ENCODE data around the gene DMRT1. TPM values are rescaled to one million over a fixed set of nuclear protein-coding genes. Genes with fewer than 3 reads are reported as not detected.

Gene DMRT1
- total RNA-seq, 1 experiment from 2014 or later: 0.47 TPM

DNA sequence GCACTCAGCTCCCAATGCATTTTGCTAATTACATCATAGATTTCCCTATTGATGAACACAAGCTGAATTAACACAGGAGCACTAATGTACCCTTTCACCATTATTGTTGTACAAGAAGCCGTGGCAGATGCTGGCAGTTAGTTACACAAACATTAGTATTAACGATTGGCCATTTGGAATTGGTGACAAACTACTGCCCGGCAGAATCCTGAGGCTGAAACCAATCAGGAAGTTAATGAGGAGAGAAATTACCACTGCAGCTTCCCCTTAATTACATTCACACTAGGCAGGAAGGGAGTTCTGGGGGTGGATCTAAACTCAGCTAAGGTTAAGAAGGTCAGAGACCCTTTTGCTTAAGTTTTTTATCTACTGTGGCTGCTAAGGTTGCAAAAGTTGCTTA is 125.4 kb downstream of the DMRT1 start:
- DNase-seq (ENCODE audit: low read depth, low spot score) (no peak), ATAC-seq (no peak)
- no peak overlapping the region for H3K4me3 ChIP-seq (replicated peaks in 1 of 2; ENCODE audit: low read depth in 1 of 2, low read length in 2 of 2)
- H3K79me2 ChIP-seq (ENCODE audit: insufficient read depth, low read length): no peaks in the 10 kb centered on the region
- RAD21 ChIA-PET (ENCODE audit: low non-redundant PET in 1 of 2, low total read pairs in 2 of 2, uncharacterized antibody in 2 of 2, unreplicated experiment in 2 of 2): no interaction called here
- intact Hi-C loops (cut with micrococcal nuclease): no loop called here
- no peaks in the 10 kb centered on the region for H4K20me1 ChIP-seq (ENCODE audit: insufficient read depth)
- POLR2A ChIA-PET: no interaction called here
- CTCF ChIA-PET: no interaction called here
- no peaks in the 10 kb centered on the region for H3K36me3 ChIP-seq (ENCODE audit: control insufficient read depth in 1 of 2, insufficient read depth in 2 of 2, low read length in 2 of 2)
- H3K9ac ChIP-seq (ENCODE audit: low read length): no peak overlapping the region
- TF ChIP-seq SRF (IDR thresholded peaks at IDR 0.05; ENCODE audit: low read depth): no peak
- no peak for TF ChIP-seq ZNF274 (IDR thresholded peaks at IDR 0.05; ENCODE audit: low read depth, low read length)
- TF ChIP-seq RAD21 (IDR thresholded peaks at IDR 0.05; ENCODE audit: low read depth): no peak
- no peak for TF ChIP-seq SIN3A (IDR thresholded peaks at IDR 0.05; ENCODE audit: low read depth)
- TF ChIP-seq, protein P1, sequence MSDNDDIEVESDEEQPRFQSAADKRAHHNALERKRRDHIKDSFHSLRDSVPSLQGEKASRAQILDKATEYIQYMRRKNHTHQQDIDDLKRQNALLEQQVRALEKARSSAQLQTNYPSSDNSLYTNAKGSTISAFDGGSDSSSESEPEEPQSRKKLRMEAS (IDR thresholded peaks at IDR 0.05): no peak
- TF ChIP-seq CEBPB (IDR thresholded peaks at IDR 0.05; ENCODE audit: low read depth): no peak
- TF ChIP-seq JUND (IDR thresholded peaks at IDR 0.05): no peak
- TF ChIP-seq CBX3 (IDR thresholded peaks at IDR 0.05; ENCODE audit: low read depth): no peak
- TF ChIP-seq POLR2A (IDR thresholded peaks at IDR 0.05; ENCODE audit: borderline replicate concordance, extremely low read depth, insufficient read depth, insufficient read length): no peak
- TF ChIP-seq EZH2phosphoT487 (IDR thresholded peaks at IDR 0.05; ENCODE audit: borderline replicate concordance): no peak
- TF ChIP-seq, protein P2, sequence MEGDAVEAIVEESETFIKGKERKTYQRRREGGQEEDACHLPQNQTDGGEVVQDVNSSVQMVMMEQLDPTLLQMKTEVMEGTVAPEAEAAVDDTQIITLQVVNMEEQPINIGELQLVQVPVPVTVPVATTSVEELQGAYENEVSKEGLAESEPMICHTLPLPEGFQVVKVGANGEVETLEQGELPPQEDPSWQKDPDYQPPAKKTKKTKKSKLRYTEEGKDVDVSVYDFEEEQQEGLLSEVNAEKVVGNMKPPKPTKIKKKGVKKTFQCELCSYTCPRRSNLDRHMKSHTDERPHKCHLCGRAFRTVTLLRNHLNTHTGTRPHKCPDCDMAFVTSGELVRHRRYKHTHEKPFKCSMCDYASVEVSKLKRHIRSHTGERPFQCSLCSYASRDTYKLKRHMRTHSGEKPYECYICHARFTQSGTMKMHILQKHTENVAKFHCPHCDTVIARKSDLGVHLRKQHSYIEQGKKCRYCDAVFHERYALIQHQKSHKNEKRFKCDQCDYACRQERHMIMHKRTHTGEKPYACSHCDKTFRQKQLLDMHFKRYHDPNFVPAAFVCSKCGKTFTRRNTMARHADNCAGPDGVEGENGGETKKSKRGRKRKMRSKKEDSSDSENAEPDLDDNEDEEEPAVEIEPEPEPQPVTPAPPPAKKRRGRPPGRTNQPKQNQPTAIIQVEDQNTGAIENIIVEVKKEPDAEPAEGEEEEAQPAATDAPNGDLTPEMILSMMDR (IDR thresholded peaks at IDR 0.05 in 2 of 3, conservative IDR thresholded peaks at IDR 0.05 in 1 of 3; ENCODE audit: borderline replicate concordance in 1 of 3, insufficient read depth in 1 of 3, low read depth in 2 of 3, low read length in 2 of 3): no peak
- TF ChIP-seq FOSL1 (IDR thresholded peaks at IDR 0.05; ENCODE audit: low read depth): no peak
- TF ChIP-seq EGR1 (IDR thresholded peaks at IDR 0.05; ENCODE audit: low read depth): no peak
- no peak for TF ChIP-seq TCF7L2 (IDR thresholded peaks at IDR 0.05; ENCODE audit: borderline replicate concordance, extremely low read depth, insufficient read depth, insufficient read length)
- no peak for TF ChIP-seq SP1 (IDR thresholded peaks at IDR 0.05; ENCODE audit: low read depth)
- TF ChIP-seq, protein P3, sequence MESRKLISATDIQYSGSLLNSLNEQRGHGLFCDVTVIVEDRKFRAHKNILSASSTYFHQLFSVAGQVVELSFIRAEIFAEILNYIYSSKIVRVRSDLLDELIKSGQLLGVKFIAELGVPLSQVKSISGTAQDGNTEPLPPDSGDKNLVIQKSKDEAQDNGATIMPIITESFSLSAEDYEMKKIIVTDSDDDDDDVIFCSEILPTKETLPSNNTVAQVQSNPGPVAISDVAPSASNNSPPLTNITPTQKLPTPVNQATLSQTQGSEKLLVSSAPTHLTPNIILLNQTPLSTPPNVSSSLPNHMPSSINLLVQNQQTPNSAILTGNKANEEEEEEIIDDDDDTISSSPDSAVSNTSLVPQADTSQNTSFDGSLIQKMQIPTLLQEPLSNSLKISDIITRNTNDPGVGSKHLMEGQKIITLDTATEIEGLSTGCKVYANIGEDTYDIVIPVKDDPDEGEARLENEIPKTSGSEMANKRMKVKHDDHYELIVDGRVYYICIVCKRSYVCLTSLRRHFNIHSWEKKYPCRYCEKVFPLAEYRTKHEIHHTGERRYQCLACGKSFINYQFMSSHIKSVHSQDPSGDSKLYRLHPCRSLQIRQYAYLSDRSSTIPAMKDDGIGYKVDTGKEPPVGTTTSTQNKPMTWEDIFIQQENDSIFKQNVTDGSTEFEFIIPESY (IDR thresholded peaks at IDR 0.05; ENCODE audit: extremely low read depth, insufficient replicate concordance, low read length): no peak
- no peak for TF ChIP-seq EZH2 (IDR thresholded peaks at IDR 0.05)
- TF ChIP-seq, protein P4, sequence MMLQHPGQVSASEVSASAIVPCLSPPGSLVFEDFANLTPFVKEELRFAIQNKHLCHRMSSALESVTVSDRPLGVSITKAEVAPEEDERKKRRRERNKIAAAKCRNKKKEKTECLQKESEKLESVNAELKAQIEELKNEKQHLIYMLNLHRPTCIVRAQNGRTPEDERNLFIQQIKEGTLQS (IDR thresholded peaks at IDR 0.05): no peak
- no peaks in the 10 kb centered on the region for H3K4me1 ChIP-seq (ENCODE audit: control insufficient read depth in 1 of 2, insufficient read depth in 2 of 2, low read length in 2 of 2)
- H3K9me2 ChIP-seq (ENCODE audit: insufficient read depth): no peaks in the 10 kb centered on the region
- H3K27ac ChIP-seq (ENCODE audit: low read depth, low read length): no peak overlapping the region
- no TSS peak for BruUV-seq (replicated peaks)
- H3K9me3 ChIP-seq (ENCODE audit: control insufficient read depth in 1 of 2, insufficient read depth in 1 of 2, low read depth in 1 of 2, low read length in 2 of 2): no peaks in the 10 kb centered on the region
- H3K27me3 ChIP-seq (ENCODE audit: insufficient read depth, low read length): peaks cover 24% of the 10 kb centered on the region
- H2AFZ ChIP-seq (ENCODE audit: low read depth, low read length, poor library complexity, severe bottlenecking): no peak overlapping the region
- no peak overlapping the region for H3K4me2 ChIP-seq (ENCODE audit: low read length)
